HepG2 (cell line): ENCODE measurements around the gene SKIDA1. TPM values are rescaled to one million over a fixed set of nuclear protein-coding genes. Genes with fewer than 3 reads are reported as not detected.

ENCODE experiments used
- ARID5B ChIP-seq: IDR thresholded peaks from 2 replicates; pipeline ENCODE4 v1.4.0; 2020; ENCODE audit warnings: mild to moderate bottlenecking, missing genetic modification reagents
- ATM ChIP-seq: fragments of 450-650 bp; IDR thresholded peaks from 2 replicates; pipeline ENCODE4 v1.7.1; 2017; ENCODE audit warnings: mild to moderate bottlenecking, borderline replicate concordance
- DMAP1 ChIP-seq: IDR thresholded peaks from 2 replicates; pipeline ENCODE4 v1.6.1; 2016
- FOSL1 ChIP-seq: sonication (generic); formaldehyde crosslinking; IDR thresholded peaks from 2 replicates; pipeline ENCODE4 v1.9.0; 2021; ENCODE audit warnings: missing genetic modification reagents, borderline replicate concordance
- HMG20B ChIP-seq: conservative IDR thresholded peaks from 2 replicates; pipeline ENCODE4 v1.6.1; 2016; ENCODE audit warnings: missing genetic modification reagents, missing compliant biosample characterization
- MED1 ChIP-seq: sonication (generic); formaldehyde crosslinking; IDR thresholded peaks from 2 replicates; pipeline ENCODE4 v1.4.0; 2020; ENCODE audit warnings: missing genetic modification reagents
- SMC3 ChIP-seq: IDR thresholded peaks from 2 replicates; pipeline ENCODE4 v1.6.1; 2011; ENCODE audit warnings: low read length, improper control_type of control experiment
- TFAP4 ChIP-seq: sonication (generic); IDR thresholded peaks from 2 replicates; pipeline ENCODE4 v1.6.1; 2016; ENCODE audit warnings: low read depth, borderline replicate concordance
- U2AF2 ChIP-seq: fragments of 200-400 bp; formaldehyde crosslinking; IDR thresholded peaks from 2 replicates; pipeline ENCODE4 v1.6.1; 2017; ENCODE audit warnings: low read depth, mild to moderate bottlenecking, low read length
- YEATS4 ChIP-seq: sonication (generic); formaldehyde crosslinking; IDR thresholded peaks from 2 replicates; pipeline ENCODE4 v1.4.0; 2020; ENCODE audit warnings: missing genetic modification reagents, borderline replicate concordance
- ZNF10 ChIP-seq: sonication (generic); formaldehyde crosslinking; IDR thresholded peaks from 2 replicates; pipeline ENCODE4 v1.4.0; 2020; ENCODE audit warnings: mild to moderate bottlenecking, low read depth, missing genetic modification reagents, borderline replicate concordance
- ZNF251 ChIP-seq: sonication (generic); formaldehyde crosslinking; IDR thresholded peaks from 2 replicates; pipeline ENCODE4 v1.9.0; 2021; ENCODE audit warnings: mild to moderate bottlenecking, missing genetic modification reagents
- ZNF441 ChIP-seq: sonication (generic); formaldehyde crosslinking; IDR thresholded peaks from 2 replicates; pipeline ENCODE4 v1.7.0; 2021; ENCODE audit warnings: missing genetic modification reagents, borderline replicate concordance
- ZNF468 ChIP-seq: sonication (generic); formaldehyde crosslinking; IDR thresholded peaks from 2 replicates; pipeline ENCODE4 v1.8.0; 2022; ENCODE audit warnings: mild to moderate bottlenecking, moderate library complexity, missing genetic modification reagents
- ZNF589 ChIP-seq: sonication (generic); formaldehyde crosslinking; conservative IDR thresholded peaks from 2 replicates; pipeline ENCODE4 v1.8.0; 2022; ENCODE audit warnings: mild to moderate bottlenecking, moderate library complexity, missing genetic modification reagents
- ZSCAN9 ChIP-seq: IDR thresholded peaks from 2 replicates; pipeline ENCODE4 v1.6.1; 2016; ENCODE audit warnings: borderline replicate concordance
- polyA plus RNA-seq, 8 experiments: library from polyadenylated mRNA; depleted of rRNA in 3 of 8; stranded (reverse) in 7 of 8; unstranded in 1 of 8; fragments of >200 nt; fragmentation: Illumina TruSeq in 4 of 8; extraction: Trizol in 4 of 8; gene quantifications; 2 replicates each; pipeline versions ENCODE4 v1.2.1 to v1.2.3, GENCODE V29; 2011 to 2016; ENCODE audit warnings: low read depth in 4 of 8, missing spikeins in 1 of 8, mixed read lengths in 1 of 8; ENCODE audit not compliant: insufficient read depth in 1 of 8
- total RNA-seq, 5 experiments: library from RNA; depleted of rRNA; stranded (reverse); fragments of >200 nt; fragmentation: Illumina TruSeq; extraction: Trizol; gene quantifications; 2 replicates each; pipeline ENCODE4 v1.2.3, GENCODE V29; 2016; ENCODE audit warnings: low read depth in 1 of 5
- TF ChIP-seq, protein P1 (sequence below): sonication (generic); formaldehyde crosslinking; IDR thresholded peaks from 2 replicates; pipeline ENCODE4 v1.8.0; 2022; ENCODE audit warnings: mild to moderate bottlenecking, missing genetic modification reagents; ENCODE audit not compliant: insufficient replicate concordance
- TF ChIP-seq, protein P2 (sequence below): sonication (generic); formaldehyde crosslinking; IDR thresholded peaks from 2 replicates; pipeline ENCODE4 v1.4.0; 2020; ENCODE audit warnings: missing genetic modification reagents, borderline replicate concordance

The SKIDA1 gene
- total and polyA plus RNA-seq, 2 of the 13 experiments (the other 11 are each of a cell fraction or from before 2014, with no cell fraction given), result 0.73 to 1.5 TPM

GRCh38 chr10:21495752-21496342 is 29.6 kb downstream of the SKIDA1 start (continued):
- TF ChIP-seq ZNF468 (CRISPR knock-in tag) (no peak), ATM (no peak), ZNF441 (CRISPR knock-in tag) (peak; percentile 97), SMC3 (peak; percentile 63; the same call in 1 of the 2 replicates), ARID5B (peak; percentile 92), HMG20B (peak; percentile 70; the same call in 1 of the 2 replicates), TFAP4 (peak; percentile 73; the same call in 1 of the 2 replicates), MED1 (CRISPR knock-in tag) (peak; percentile 97), FOSL1 (CRISPR knock-in tag) (no peak), DMAP1 (CRISPR knock-in tag) (peak; percentile 99), U2AF2 (peak; percentile 93; the same call in 1 of the 2 replicates), ZSCAN9 (CRISPR knock-in tag) (peak; percentile 90; the same call in 1 of the 2 replicates), ZNF589 (CRISPR knock-in tag) (no peak; the same call in 1 of the 2 replicates), ZNF10 (CRISPR knock-in tag) (no peak), ZNF251 (CRISPR knock-in tag) (no peak), YEATS4 (CRISPR knock-in tag) (peak; percentile 98)
- TF ChIP-seq, protein P1, sequence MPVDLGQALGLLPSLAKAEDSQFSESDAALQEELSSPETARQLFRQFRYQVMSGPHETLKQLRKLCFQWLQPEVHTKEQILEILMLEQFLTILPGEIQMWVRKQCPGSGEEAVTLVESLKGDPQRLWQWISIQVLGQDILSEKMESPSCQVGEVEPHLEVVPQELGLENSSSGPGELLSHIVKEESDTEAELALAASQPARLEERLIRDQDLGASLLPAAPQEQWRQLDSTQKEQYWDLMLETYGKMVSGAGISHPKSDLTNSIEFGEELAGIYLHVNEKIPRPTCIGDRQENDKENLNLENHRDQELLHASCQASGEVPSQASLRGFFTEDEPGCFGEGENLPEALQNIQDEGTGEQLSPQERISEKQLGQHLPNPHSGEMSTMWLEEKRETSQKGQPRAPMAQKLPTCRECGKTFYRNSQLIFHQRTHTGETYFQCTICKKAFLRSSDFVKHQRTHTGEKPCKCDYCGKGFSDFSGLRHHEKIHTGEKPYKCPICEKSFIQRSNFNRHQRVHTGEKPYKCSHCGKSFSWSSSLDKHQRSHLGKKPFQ, result peak; percentile 46
- TF ChIP-seq, protein P2, sequence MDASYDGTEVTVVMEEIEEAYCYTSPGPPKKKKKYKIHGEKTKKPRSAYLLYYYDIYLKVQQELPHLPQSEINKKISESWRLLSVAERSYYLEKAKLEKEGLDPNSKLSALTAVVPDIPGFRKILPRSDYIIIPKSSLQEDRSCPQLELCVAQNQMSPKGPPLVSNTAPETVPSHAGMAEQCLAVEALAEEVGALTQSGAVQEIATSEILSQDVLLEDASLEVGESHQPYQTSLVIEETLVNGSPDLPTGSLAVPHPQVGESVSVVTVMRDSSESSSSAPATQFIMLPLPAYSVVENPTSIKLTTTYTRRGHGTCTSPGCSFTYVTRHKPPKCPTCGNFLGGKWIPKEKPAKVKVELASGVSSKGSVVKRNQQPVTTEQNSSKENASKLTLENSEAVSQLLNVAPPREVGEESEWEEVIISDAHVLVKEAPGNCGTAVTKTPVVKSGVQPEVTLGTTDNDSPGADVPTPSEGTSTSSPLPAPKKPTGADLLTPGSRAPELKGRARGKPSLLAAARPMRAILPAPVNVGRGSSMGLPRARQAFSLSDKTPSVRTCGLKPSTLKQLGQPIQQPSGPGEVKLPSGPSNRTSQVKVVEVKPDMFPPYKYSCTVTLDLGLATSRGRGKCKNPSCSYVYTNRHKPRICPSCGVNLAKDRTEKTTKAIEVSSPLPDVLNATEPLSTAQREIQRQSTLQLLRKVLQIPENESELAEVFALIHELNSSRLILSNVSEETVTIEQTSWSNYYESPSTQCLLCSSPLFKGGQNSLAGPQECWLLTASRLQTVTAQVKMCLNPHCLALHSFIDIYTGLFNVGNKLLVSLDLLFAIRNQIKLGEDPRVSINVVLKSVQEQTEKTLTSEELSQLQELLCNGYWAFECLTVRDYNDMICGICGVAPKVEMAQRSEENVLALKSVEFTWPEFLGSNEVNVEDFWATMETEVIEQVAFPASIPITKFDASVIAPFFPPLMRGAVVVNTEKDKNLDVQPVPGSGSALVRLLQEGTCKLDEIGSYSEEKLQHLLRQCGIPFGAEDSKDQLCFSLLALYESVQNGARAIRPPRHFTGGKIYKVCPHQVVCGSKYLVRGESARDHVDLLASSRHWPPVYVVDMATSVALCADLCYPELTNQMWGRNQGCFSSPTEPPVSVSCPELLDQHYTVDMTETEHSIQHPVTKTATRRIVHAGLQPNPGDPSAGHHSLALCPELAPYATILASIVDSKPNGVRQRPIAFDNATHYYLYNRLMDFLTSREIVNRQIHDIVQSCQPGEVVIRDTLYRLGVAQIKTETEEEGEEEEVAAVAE (CRISPR knock-in tag), result 0 out of 2 replicates have a peak, but pooled peaks have one; percentile 15
